GM13977 (cell line): ENCODE measurements around the gene AMFR.

Source experiments
- DNase-seq: peaks from one replicate; pipeline ENCODE4 v3.0.0; 2012; ENCODE audit warnings: low spot score
- in situ Hi-C: fragments of 300-500 bp; cut with MboI; formaldehyde crosslinking; loops from one replicate; pipeline ENCODE4 v1.12.0; 2022; ENCODE audit warnings: low sequenced_read_pairs, low pct_unique_long_range_greater_than_20kb, mixed read lengths, inconsistent platforms; ENCODE audit not compliant: unreplicated experiment
- TF ChIP-seq, protein P1 (sequence below): IDR thresholded peaks from 2 replicates; pipeline ENCODE4 v1.5.1; 2012; ENCODE audit warnings: mild to moderate bottlenecking, control low read depth; ENCODE audit not compliant: insufficient read depth; ENCODE audit errors: extremely low read depth, missing control alignments

AMFR gene

DNA sequence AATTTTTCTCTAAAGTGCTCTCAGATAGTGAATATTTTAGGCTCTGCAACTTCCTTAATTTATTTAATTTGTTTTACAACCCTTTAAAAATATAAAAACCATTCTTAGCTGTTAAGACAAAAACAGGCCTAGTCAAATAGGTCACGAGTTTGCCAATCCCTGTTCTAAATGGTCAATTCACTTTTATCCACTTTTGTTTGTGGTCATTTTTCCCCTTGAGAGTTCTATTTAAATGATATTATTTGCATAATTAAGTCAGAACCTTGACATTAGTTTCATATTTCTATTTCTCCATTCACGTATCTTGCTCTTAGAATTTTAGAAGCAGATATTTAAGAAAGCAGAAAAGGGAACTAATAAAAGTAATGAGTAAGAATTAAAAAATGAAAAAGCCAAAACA lies 4.0 kb downstream of the AMFR start:
- DNase-seq, result no peak
- TF ChIP-seq, protein P1, sequence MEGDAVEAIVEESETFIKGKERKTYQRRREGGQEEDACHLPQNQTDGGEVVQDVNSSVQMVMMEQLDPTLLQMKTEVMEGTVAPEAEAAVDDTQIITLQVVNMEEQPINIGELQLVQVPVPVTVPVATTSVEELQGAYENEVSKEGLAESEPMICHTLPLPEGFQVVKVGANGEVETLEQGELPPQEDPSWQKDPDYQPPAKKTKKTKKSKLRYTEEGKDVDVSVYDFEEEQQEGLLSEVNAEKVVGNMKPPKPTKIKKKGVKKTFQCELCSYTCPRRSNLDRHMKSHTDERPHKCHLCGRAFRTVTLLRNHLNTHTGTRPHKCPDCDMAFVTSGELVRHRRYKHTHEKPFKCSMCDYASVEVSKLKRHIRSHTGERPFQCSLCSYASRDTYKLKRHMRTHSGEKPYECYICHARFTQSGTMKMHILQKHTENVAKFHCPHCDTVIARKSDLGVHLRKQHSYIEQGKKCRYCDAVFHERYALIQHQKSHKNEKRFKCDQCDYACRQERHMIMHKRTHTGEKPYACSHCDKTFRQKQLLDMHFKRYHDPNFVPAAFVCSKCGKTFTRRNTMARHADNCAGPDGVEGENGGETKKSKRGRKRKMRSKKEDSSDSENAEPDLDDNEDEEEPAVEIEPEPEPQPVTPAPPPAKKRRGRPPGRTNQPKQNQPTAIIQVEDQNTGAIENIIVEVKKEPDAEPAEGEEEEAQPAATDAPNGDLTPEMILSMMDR, result no peak
- in situ Hi-C loops, result no loop called here

DNA sequence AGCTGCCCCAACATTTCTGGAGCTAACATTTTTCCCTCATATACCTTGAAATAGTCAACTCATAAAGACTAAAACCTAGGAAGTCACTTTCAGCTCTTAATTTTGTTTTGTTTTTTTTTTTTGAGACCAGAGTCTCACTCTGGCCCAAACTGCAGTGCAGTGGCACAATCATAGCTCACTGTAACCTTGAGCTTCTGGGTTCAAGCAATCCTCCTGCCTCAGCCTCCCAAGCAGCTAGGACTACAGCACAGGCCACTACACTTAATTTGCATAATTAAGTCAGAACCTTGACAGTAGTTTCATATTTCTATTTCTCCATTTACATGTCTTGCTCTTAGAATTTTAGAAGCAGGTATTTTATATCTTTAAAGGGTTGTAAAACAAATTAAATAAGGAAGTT lies 4.7 kb downstream of the AMFR start:
- TF ChIP-seq, protein P1, result no peak

DNA sequence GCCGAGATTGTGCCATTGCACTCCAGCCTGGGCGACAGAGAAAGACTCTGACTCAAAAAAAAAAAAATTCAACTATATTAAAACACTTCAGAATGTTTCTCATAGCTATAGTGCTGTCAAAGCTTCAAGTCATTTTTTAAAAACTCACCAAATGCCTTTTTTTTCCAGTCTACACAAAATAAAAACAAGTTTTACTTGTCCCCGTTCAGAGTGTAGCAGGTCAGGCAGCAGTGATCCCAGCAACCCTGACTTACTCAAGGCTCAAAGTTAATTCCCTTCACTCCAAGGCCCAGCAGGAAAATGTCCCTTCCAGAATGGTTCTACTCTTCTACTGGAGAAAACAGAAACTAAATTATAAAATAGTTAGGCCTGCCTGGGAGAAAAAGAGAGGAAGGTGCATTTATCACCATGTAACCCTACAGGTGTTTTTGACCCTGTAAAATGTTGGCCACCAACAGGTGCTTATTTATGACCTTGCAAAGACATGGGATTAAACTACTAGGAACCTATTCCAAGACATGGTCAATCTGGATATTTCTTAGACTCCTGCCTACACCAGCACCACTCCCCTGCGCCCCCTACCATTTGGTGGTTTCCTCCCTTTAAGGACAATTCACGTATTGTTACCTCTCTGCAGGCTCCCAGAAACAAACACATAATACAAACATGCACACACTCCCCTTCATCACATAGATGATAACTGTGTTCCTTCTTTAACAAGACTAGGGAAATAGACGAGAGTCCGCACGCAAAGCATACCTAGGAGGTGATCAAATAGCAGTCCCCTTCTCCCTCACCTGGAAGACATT lies 5.4 kb downstream of the AMFR start:
- TF ChIP-seq, protein P1, result no peak
- in situ Hi-C loops, result no loop called here
- no peak for DNase-seq

More for the DNA sequence above, 4.7 kb downstream of the AMFR start:
- DNase-seq, result no peak
- in situ Hi-C loops, result no loop called here

GRCh38 chr16:56417138-56417537 lies 8.2 kb downstream of the AMFR start:
- DNase-seq, result no peak
- in situ Hi-C loops, result no loop called here
- TF ChIP-seq, protein P1, result no peak

- in situ Hi-C loops, result no loop called here
- TF ChIP-seq, protein P1, result no peak
- DNase-seq, result no peak
These were observed 9.5 kb downstream of the AMFR start for GRCh38 chr16:56415875-56416274.

GRCh38 chr16:56414366-56414765 lies 11.0 kb downstream of the AMFR start:
- no peak for DNase-seq
- TF ChIP-seq, protein P1, result no peak
- in situ Hi-C loops, result no loop called here
